Fibroblast of skin of left biceps (primary cell): ENCODE data around the gene CD200R1.

ENCODE experiments used
- DNase-seq, 2 experiments: peaks; one replicate each; pipeline ENCODE4 v3.0.0-alpha.2; 2013; ENCODE audit warnings: low read depth in 2 of 2

Gene CD200R1

DNA sequence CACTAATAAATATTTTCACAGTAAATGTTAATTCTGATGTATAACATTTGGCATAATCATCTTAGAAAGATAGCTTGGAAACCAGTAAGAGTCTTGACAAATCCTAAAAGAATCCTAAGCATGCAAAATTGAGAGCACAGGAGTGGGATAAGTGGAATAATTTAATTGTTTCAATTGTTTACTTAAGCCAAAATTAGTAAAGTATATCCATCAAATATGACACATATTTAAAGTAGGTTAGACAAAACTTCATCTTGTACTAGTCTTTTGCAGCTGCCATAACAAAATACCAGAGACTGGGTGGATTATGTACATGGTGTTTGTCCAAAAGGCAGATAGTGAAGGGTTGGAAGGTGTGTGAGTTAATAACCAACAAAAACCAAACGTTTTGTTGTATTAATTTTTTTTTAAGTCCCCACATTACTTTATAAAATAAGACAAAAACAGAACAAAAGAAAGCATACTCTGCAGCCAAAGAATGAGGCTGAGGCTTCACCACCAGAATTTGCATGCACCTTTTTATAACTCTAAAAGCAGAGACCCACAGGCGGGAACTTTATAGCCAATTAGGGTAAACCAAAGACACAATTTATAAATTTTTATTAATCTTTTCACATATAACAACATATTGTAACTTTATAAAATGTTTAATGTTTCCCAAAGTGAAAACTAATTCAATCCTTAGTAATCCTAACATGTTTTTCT is 86.4 kb downstream of the CD200R1 start:
- peak; percentile 4 to 9 for DNase-seq

GRCh38 chr3:112884678-112885290 is 90.1 kb downstream of the CD200R1 start:
- DNase-seq = no peak

- DNase-seq = no peak
These were observed 93.0 kb downstream of the CD200R1 start for GRCh38 chr3:112881891-112882290.

GRCh38 chr3:112875561-112875960 is 99.3 kb downstream of the CD200R1 start:
- no peak for DNase-seq

DNA sequence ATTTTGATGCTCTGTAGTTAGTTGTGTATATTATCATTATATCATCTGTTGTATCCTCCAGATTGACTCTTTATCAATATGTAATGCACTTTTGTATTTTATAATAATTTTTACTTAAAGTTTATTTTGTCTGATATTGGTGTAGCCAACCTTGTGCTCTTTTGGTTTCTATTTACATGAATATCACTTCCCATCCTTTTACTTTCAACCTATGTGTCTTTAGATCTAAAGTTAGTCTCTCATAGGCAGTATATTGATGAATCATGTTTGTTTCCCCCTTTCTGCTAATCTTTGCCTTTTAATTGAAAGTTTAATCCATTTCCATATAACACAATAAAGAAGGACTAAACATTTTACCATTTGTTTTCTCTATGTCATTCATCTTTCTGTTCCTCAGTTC is 100.2 kb downstream of the CD200R1 start:
- no peak for DNase-seq

GRCh38 chr3:112873632-112874031 is 101.3 kb downstream of the CD200R1 start:
- DNase-seq = no peak

- DNase-seq = no peak
These were observed 103.2 kb downstream of the CD200R1 start for GRCh38 chr3:112871735-112872134.
